Adipocyte (in vitro differentiated cells): ENCODE results near the gene USP6.
"Not testable (repeated sequence)": the region's sequence is repeated elsewhere in the genome, so short reads cannot be mapped to it uniquely, and the experiment has no call there.

Experiments used
- DNase-seq: peaks from one replicate; pipeline ENCODE4 v3.0.0-alpha.2; 2015; ENCODE audit warnings: low read depth
- H3K27me3 ChIP-seq: replicated peaks from 2 replicates; pipeline ENCODE4 v1.7.0; 2013; ENCODE audit warnings: mild to moderate bottlenecking, low read length, moderate library complexity; ENCODE audit not compliant: control insufficient read depth, insufficient read depth
- H3K36me3 ChIP-seq: 2 replicates; pipeline ENCODE4 v1.7.0; 2013; ENCODE audit warnings: low read length, mild to moderate bottlenecking, moderate library complexity; ENCODE audit not compliant: control insufficient read depth, insufficient read depth, severe bottlenecking
- H3K4me1 ChIP-seq: 2 replicates; pipeline ENCODE4 v1.7.0; 2013; ENCODE audit warnings: mild to moderate bottlenecking, low read length, moderate library complexity; ENCODE audit not compliant: control insufficient read depth, insufficient read depth
- H3K4me3 ChIP-seq: 2 replicates; pipeline ENCODE4 v1.7.0; 2013; ENCODE audit warnings: mild to moderate bottlenecking, low read length, moderate library complexity
- H3K9ac ChIP-seq: 2 replicates; pipeline ENCODE4 v1.7.0; 2013; ENCODE audit warnings: mild to moderate bottlenecking, low read length, moderate library complexity
- H3K9me3 ChIP-seq: 2 replicates; pipeline ENCODE4 v1.7.0; 2013; ENCODE audit warnings: mild to moderate bottlenecking, low read length, moderate library complexity; ENCODE audit not compliant: control insufficient read depth

The USP6 gene

DNA sequence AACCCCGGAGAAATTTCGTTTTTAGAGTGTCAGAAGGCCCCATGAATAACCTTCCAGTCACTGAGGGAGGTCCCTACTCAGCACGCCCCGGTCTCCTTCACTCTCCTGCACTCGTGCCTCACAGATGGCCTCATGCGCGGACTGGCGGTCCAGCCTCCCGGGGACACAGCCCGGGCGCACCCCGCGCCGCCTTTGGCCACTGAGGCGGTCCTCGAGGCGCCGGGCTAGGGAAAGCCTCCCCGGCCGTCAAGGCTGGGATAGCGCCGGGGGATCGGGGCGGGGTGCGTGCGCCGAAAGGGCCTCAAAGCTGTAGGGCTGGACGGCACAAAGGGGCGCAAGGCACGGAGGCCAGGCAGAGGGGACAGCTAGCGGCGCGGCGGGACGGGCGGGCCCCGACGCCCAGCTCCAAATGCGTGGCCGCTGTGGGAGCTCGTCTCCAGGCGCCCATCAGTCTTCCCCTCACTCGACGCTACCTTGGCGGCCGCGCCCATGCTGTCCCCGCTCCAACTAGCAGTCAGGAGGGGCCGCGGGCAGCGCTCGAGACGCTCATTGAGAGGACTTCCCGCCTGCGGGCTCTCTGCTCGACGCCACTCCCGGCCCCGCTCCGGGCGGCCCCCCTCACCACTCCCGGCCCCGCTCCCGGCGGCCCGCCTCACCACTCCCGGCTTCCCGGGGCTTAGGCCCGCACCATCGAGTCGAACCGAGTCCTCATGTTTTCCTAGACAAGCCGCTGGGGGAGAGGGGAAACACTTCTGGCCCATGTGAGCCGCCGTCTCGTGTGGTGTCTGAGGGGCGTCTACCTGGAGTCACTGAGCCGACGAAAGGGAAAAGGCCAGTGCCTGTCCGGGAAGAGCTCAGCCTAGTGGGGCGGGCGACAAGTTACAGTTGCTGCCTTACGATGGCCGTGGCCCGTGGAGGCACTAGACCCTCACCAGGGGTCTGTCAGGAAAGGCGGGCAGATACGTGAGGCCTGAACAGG is at the start of gene USP6:
Gene USP6, plus strand, starts transcription at position 360 of the 979 bp plus-strand sequence. CDS start 14,336 bp downstream, outside the sequence.
- no peaks in the 10 kb centered on the region for H3K36me3 ChIP-seq
- DNase-seq, result peak; percentile 21
- H3K4me1 ChIP-seq, result peaks cover 4% of the 10 kb centered on the region
- H3K9me3 ChIP-seq, result peaks cover 15% of the 10 kb centered on the region
- no peak within 1 kb of the TSS for H3K9ac ChIP-seq
- no peak within 1 kb of the TSS for H3K4me3 ChIP-seq
- peaks cover 35% of the 10 kb centered on the region for H3K27me3 ChIP-seq

DNA sequence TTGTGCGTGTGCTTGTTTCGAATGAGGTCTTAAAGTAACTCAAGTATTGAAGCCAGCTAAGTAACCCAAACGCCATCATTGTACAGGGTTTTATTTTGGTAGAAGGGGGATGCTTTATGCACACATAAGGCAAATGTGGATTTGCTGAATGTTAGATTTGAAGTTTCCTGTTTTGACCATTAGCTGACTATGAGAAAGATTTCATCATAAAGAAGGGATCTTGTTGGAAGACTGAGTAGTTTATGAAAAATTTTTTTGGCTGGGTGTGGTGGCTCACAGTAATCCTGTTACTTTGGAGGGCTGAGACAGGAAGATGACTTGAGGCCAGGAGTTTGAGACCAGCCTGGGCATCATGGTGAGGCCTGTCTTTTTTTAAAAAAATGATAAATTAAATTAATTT is 47.6 kb upstream of the USP6 start:
- Histone ChIP-seq H3K9me3 (no peaks in the 10 kb centered on the region), H3K4me1 (no peaks in the 10 kb centered on the region), H3K4me3 (no peak overlapping the region), H3K9ac (no peak overlapping the region), H3K36me3 (no peaks in the 10 kb centered on the region), H3K27me3 (peaks cover 8% of the 10 kb centered on the region)
- peak; percentile 21 for DNase-seq

GRCh38 chr17:5069724-5070123 is 46.1 kb upstream of the USP6 start:
- H3K9me3 ChIP-seq, result no peaks in the 10 kb centered on the region
- no peaks in the 10 kb centered on the region for H3K4me1 ChIP-seq
- H3K36me3 ChIP-seq, result no peaks in the 10 kb centered on the region
- DNase-seq, result no peak
- no peak overlapping the region for H3K4me3 ChIP-seq
- no peak overlapping the region for H3K9ac ChIP-seq
- peaks cover 12% of the 10 kb centered on the region for H3K27me3 ChIP-seq

GRCh38 chr17:5075472-5075871 is 40.4 kb upstream of the USP6 start:
- H3K9ac ChIP-seq, H3K9me3 ChIP-seq, DNase-seq, H3K36me3 ChIP-seq, H3K4me3 ChIP-seq: not testable (repeated sequence)
- Histone ChIP-seq H3K27me3 (peaks cover 12% of the 10 kb centered on the region), H3K4me1 (peaks cover 13% of the 10 kb centered on the region)

DNA sequence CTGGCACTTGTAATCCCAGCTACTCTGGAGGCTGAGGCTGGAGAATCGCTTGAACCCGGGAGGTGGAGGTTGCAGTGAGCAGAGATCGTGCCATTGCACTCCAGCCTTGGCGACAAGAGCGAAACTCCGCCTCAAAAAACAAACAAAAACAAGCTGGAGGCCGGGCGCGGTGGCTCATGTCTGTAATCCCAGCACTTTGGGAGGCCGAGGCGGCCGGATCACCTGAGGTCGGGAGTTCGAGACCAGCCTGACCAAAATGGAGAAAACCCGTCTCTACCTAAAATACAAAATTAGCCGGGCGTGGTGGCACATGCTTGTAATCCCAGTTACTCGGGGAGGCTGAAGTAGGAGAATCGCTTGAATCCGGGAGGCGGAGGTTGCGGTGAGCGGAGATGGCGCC is 38.6 kb upstream of the USP6 start:
- H3K4me1 ChIP-seq, result peaks cover 13% of the 10 kb centered on the region
- H3K9me3 ChIP-seq, DNase-seq, H3K36me3 ChIP-seq, H3K27me3 ChIP-seq, H3K9ac ChIP-seq: not testable (repeated sequence)
- H3K4me3 ChIP-seq, result peak overlapping the region; percentile 90

DNA sequence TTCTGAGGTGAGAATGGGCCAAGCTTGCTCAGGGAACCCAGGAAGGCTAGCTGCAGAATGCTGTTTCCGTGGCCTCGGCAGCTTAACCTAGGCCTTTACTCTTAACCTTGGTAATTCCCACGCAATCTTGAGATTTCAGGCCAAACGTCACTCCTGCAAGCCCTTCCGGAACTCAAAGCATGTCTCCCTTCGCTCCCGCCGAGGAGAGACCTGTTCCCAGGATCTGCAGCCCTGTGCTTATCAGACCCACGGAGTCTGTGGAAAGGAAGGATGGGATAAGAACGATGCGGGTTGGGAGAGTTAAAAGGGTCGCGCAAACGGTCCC is 38.1 kb upstream of the USP6 start:
- Histone ChIP-seq H3K36me3 (no peaks in the 10 kb centered on the region), H3K27me3 (peaks cover 3% of the 10 kb centered on the region), H3K4me3 (peak overlapping the region; percentile 90), H3K4me1 (peaks cover 13% of the 10 kb centered on the region), H3K9me3 (no peaks in the 10 kb centered on the region), H3K9ac (peak overlapping the region; percentile 81)
- no peak for DNase-seq

GRCh38 chr17:5078106-5079028 is 37.5 kb upstream of the USP6 start, which contains the start of gene ZFP3:
Gene ZFP3 (plus strand): TSS chr17:5078467. CDS start chr17:5091505, 13,038 bp downstream.
- Histone ChIP-seq H3K9ac (peak within 1 kb of the TSS; percentile 81), H3K27me3 (peaks cover 3% of the 10 kb centered on the region), H3K4me1 (peaks cover 13% of the 10 kb centered on the region), H3K4me3 (peak within 1 kb of the TSS; percentile 90), H3K9me3 (no peaks in the 10 kb centered on the region), H3K36me3 (no peaks in the 10 kb centered on the region)
- peak; percentile 46 for DNase-seq

- H3K36me3 ChIP-seq, result no peaks in the 10 kb centered on the region
- peaks cover 15% of the 10 kb centered on the region for H3K9me3 ChIP-seq
- no peaks in the 10 kb centered on the region for H3K27me3 ChIP-seq
- H3K4me1 ChIP-seq, result peaks cover 13% of the 10 kb centered on the region
- no peak for DNase-seq
- H3K9ac ChIP-seq, result no peak overlapping the region
- no peak overlapping the region for H3K4me3 ChIP-seq
Measured at GRCh38 chr17:5080591-5080990, 35.2 kb upstream of the USP6 start.

DNA sequence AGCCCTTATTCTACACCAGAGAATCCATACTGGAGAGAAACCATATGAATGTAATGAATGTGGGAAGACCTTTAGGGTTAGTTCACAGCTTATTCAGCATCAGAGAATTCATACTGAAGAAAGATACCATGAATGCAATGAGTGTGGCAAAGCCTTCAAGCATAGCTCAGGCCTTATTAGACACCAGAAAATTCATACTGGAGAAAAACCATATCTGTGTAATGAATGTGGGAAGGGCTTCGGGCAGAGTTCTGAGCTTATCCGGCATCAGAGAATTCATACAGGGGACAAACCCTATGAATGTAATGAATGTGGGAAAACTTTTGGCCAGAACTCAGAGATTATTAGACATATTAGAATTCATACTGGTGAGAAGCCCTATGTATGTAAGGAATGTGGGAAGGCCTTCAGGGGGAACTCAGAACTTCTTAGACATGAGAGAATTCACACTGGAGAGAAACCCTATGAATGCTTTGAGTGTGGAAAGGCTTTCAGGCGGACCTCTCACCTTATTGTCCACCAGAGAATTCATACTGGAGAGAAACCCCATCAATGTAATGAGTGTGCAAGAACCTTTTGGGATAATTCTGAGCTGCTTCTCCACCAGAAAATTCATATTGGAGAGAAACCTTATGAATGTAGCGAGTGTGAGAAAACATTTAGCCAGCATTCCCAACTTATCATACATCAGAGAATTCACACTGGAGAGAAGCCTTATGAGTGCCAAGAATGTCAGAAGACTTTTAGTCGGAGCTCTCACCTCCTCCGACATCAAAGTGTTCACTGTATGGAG is 23.4 kb upstream of the USP6 start:
- peaks cover 100% of the 10 kb centered on the region for H3K9me3 ChIP-seq

GRCh38 chr17:5096731-5097100 is 19.1 kb upstream of the USP6 start:
- H3K9me3 ChIP-seq, result peaks cover 91% of the 10 kb centered on the region
- no peaks in the 10 kb centered on the region for H3K4me1 ChIP-seq
- peaks cover 22% of the 10 kb centered on the region for H3K36me3 ChIP-seq
- H3K9ac ChIP-seq, result no peak overlapping the region
- H3K27me3 ChIP-seq, result peaks cover 5% of the 10 kb centered on the region
- DNase-seq, result no peak
- peak overlapping the region; percentile 59 for H3K4me3 ChIP-seq

More for the DNA sequence above, 23.4 kb upstream of the USP6 start:
- H3K4me1 ChIP-seq, result no peaks in the 10 kb centered on the region
- no peak overlapping the region for H3K9ac ChIP-seq
- H3K36me3 ChIP-seq, result peaks cover 63% of the 10 kb centered on the region
- H3K27me3 ChIP-seq, result peaks cover 5% of the 10 kb centered on the region
- peak overlapping the region; percentile 59 for H3K4me3 ChIP-seq
- no peak for DNase-seq
